H7 (cell line): Measurements from ENCODE around the gene GABRR3. TPM values are rescaled to one million over a fixed set of nuclear protein-coding genes. Genes with fewer than 3 reads are reported as not detected.

Experiments
- DNase-seq: peaks from one replicate; pipeline ENCODE4 v3.0.0; 2012
- H3K27me3 ChIP-seq: 2 replicates; pipeline ENCODE4 v1.6.0; 2011; ENCODE audit warnings: mild to moderate bottlenecking, low read length; ENCODE audit not compliant: control insufficient read depth, insufficient read depth
- H3K36me3 ChIP-seq: replicated peaks from 2 replicates; pipeline ENCODE4 v1.5.1; 2011; ENCODE audit warnings: low read length; ENCODE audit not compliant: control insufficient read depth, insufficient read depth
- H3K4me3 ChIP-seq: 2 replicates; pipeline ENCODE4 v1.5.1; 2011; ENCODE audit warnings: low read depth, mild to moderate bottlenecking, control low read depth, low read length, moderate library complexity; ENCODE audit not compliant: insufficient read depth
- total RNA-seq: library from RNA; depleted of rRNA; stranded (reverse); fragments of >200 nt; shearing (Covaris generic); gene quantifications from 2 replicates; pipeline ENCODE4 v1.2.3, GENCODE V29; 2014; rRNA removed

Gene GABRR3
- total RNA-seq, 1 experiment from 2014 or later, result not detected

GRCh38 chr3:97942801-97943546, 92.1 kb downstream of the GABRR3 start:
- no peaks in the 10 kb centered on the region for H3K27me3 ChIP-seq
- H3K36me3 ChIP-seq, result no peaks in the 10 kb centered on the region
- no peak for DNase-seq

DNA sequence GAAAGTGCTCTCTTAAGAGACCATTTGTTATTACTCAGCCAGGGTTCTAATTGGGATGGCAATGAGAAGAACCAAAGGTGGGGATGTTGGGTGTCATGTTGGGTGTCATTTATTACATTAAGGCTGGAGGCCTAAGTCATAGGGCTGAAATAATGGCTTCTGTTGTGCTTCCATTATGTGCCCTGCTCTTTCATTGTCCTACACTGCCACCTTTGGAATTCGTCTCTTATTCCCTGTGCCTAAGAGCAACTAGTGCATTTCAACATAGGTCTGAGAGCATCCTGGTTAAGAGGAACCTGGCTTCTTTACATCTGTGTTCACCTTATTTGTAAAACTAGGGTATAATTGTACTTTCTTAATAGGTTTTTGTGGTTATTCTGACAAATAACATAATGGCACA, 95.1 kb downstream of the GABRR3 start:
- DNase-seq, result no peak
- Histone ChIP-seq H3K27me3 (no peaks in the 10 kb centered on the region), H3K36me3 (no peaks in the 10 kb centered on the region), H3K4me3 (no peak overlapping the region)

More at GRCh38 chr3:97942801-97943546, 92.1 kb downstream of the GABRR3 start:
- no peak overlapping the region for H3K4me3 ChIP-seq

- H3K27me3 ChIP-seq, result no peaks in the 10 kb centered on the region
- no peak for DNase-seq
Observed at GRCh38 chr3:97939401-97939800, 95.7 kb downstream of the GABRR3 start.

GRCh38 chr3:97938444-97938843, 96.7 kb downstream of the GABRR3 start:
- no peak for DNase-seq
- Histone ChIP-seq H3K36me3 (no peaks in the 10 kb centered on the region), H3K4me3 (no peak overlapping the region), H3K27me3 (no peaks in the 10 kb centered on the region)

More at GRCh38 chr3:97939401-97939800, 95.7 kb downstream of the GABRR3 start:
- Histone ChIP-seq H3K4me3 (no peak overlapping the region), H3K36me3 (no peaks in the 10 kb centered on the region)

DNA sequence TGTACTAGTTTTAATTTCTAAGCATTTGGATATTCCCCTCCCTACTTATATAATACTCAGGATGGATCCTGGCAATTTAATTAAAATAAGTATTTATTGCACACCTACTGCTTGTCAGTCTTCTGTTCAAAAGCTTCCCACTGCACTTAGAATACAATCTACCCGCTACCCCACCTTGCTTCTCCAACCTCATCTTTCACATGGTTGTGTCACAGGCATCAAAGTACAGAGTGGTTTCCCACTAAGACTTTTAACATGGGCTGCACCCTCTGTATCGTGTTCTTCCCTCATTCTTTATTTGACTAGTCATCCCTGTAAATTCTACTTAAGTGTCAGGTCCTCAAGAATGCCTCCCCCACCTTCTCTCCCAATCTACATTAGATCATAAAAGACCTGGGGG, 97.9 kb downstream of the GABRR3 start:
- no peak overlapping the region for H3K4me3 ChIP-seq

GRCh38 chr3:97935842-97936241, 99.3 kb downstream of the GABRR3 start:
- Histone ChIP-seq H3K27me3 (no peaks in the 10 kb centered on the region), H3K4me3 (no peak overlapping the region), H3K36me3 (no peaks in the 10 kb centered on the region)
- no peak for DNase-seq

More for the DNA sequence above, 97.9 kb downstream of the GABRR3 start:
- no peak for DNase-seq
- H3K27me3 ChIP-seq, result no peaks in the 10 kb centered on the region
- H3K36me3 ChIP-seq, result no peaks in the 10 kb centered on the region

Other genes with a start within 250 kb of the GABRR3 start
- 3.7 and 5.7 TPM in 2 replicates for gene CRYBG3, start 213.3 kb downstream of the GABRR3 start, total RNA-seq
- 12.8 and 14.6 TPM in 2 replicates for gene RIOX2, start 62.9 kb downstream of the GABRR3 start, total RNA-seq
- not detected in 2 replicates for gene OR5AC2, start 51.9 kb upstream of the GABRR3 start, total RNA-seq
- gene OR5H1, start 95.4 kb upstream of the GABRR3 start, total RNA-seq, result not detected in 2 replicates
- gene OR5H14, start 112.2 kb upstream of the GABRR3 start, total RNA-seq, result not detected in 2 replicates
- not detected in 2 replicates for gene OR5H15, start 131.4 kb upstream of the GABRR3 start, total RNA-seq
- gene OR5H6, start 228.9 kb upstream of the GABRR3 start, total RNA-seq, result not detected in 2 replicates
- not detected in 2 replicates for gene OR5H2, start 247.2 kb upstream of the GABRR3 start, total RNA-seq